Activated CD8-positive, alpha-beta T cell treated with anti-CD3 and anti-CD28 coated beads, Interleukin-2, amount 10 ng/mL, durations not matched to agents 7 days and 5 days (primary cell): ENCODE data around the gene MAPK8. TPM values are rescaled to one million over a fixed set of nuclear protein-coding genes. Genes with fewer than 3 reads are reported as not detected.

Experiments used
- ATAC-seq: fragments of 150-1000 bp; cut with Tn5 transposase; one replicate; pipeline ENCODE4 v1.10.0; 2021; ENCODE audit warnings: moderate library complexity
- CTCF ChIA-PET: fragments of 350-600 bp; sonication (Branson Sonifier 250); formaldehyde crosslinking; loops from one replicate; lab custom pipeline; 2021; ENCODE audit warnings: antibody characterized with exemption; lab: Charles Lee
- POLR2A ChIA-PET: fragments of 350-600 bp; sonication (Branson Sonifier 250); formaldehyde crosslinking; loops from one replicate; lab custom pipeline; 2021; ENCODE audit warnings: antibody characterized with exemption; lab: Charles Lee
- DNase-seq: peaks from one replicate; pipeline ENCODE4 v3.0.0-alpha.2; 2020
- H3K27ac Mint-ChIP-seq: one replicate; pipeline ENCODE4 v1.8.0; 2021; ENCODE audit warnings: mild to moderate bottlenecking, mixed read lengths
- H3K27me3 Mint-ChIP-seq: one replicate; pipeline ENCODE4 v1.8.0; 2021; ENCODE audit warnings: low read depth, mixed read lengths
- H3K36me3 Mint-ChIP-seq: one replicate; pipeline ENCODE4 v1.8.0; 2021; ENCODE audit warnings: low read depth, mixed read lengths
- H3K4me1 Mint-ChIP-seq: one replicate; pipeline ENCODE4 v1.8.0; 2021; ENCODE audit warnings: low read depth, mixed read lengths
- H3K4me3 Mint-ChIP-seq: one replicate; pipeline ENCODE4 v1.8.0; 2021; ENCODE audit warnings: mild to moderate bottlenecking, mixed read lengths
- H3K9me3 Mint-ChIP-seq: one replicate; pipeline ENCODE4 v1.8.0; 2022; ENCODE audit warnings: mixed read lengths; ENCODE audit not compliant: insufficient read depth
- total RNA-seq, 2 experiments: library from RNA; stranded (reverse); gene quantifications; one replicate each; pipeline ENCODE4 v1.2.3, GENCODE V29; 2021

Gene MAPK8
- total RNA-seq, 2 experiments from 2014 or later, result 29.4 to 30.7 TPM

- H3K9me3 Mint-ChIP-seq, result no peaks in the 10 kb centered on the region
- POLR2A ChIA-PET, result no interaction called here
- no peak for DNase-seq
Observed at GRCh38 chr10:48444861-48445841, 138.7 kb downstream of the MAPK8 start.

GRCh38 chr10:48445932-48446331 lies 139.5 kb downstream of the MAPK8 start:
- DNase-seq (no peak), ATAC-seq (no peak)
- Mint-ChIP-seq H3K36me3 (no peaks in the 10 kb centered on the region), H3K4me3 (no peak overlapping the region), H3K4me1 (peaks cover 9% of the 10 kb centered on the region), H3K9me3 (no peaks in the 10 kb centered on the region), H3K27me3 (no peaks in the 10 kb centered on the region), H3K27ac (no peak overlapping the region)
- ChIA-PET CTCF (no interaction called here), POLR2A (no interaction called here)

More at GRCh38 chr10:48444861-48445841, 138.7 kb downstream of the MAPK8 start:
- CTCF ChIA-PET, result interaction anchor here (0.6 kb wide), 1 partner anchor 81 kb away, joined by 3 read pairs; no protein-coding TSS in a partner anchor
- Mint-ChIP-seq H3K4me3 (no peak overlapping the region), H3K36me3 (no peaks in the 10 kb centered on the region), H3K4me1 (peaks cover 9% of the 10 kb centered on the region), H3K27ac (no peak overlapping the region), H3K27me3 (no peaks in the 10 kb centered on the region)
- no peak for ATAC-seq

- CTCF ChIA-PET, result no interaction called here
- Mint-ChIP-seq H3K27ac (no peak overlapping the region), H3K4me3 (no peak overlapping the region), H3K9me3 (no peaks in the 10 kb centered on the region), H3K4me1 (peaks cover 9% of the 10 kb centered on the region), H3K27me3 (no peaks in the 10 kb centered on the region), H3K36me3 (no peaks in the 10 kb centered on the region)
- DNase-seq (no peak), ATAC-seq (no peak)
- POLR2A ChIA-PET, result no interaction called here
Observed at GRCh38 chr10:48446785-48447184, 140.3 kb downstream of the MAPK8 start.

GRCh38 chr10:48447356-48448215 lies 141.1 kb downstream of the MAPK8 start:
- no peak for DNase-seq
- ChIA-PET POLR2A (no interaction called here), CTCF (no interaction called here)

GRCh38 chr10:48448796-48449195 lies 142.3 kb downstream of the MAPK8 start:
- Mint-ChIP-seq H3K27me3 (no peaks in the 10 kb centered on the region), H3K9me3 (no peaks in the 10 kb centered on the region), H3K4me3 (no peak overlapping the region), H3K4me1 (peaks cover 9% of the 10 kb centered on the region), H3K27ac (no peak overlapping the region), H3K36me3 (no peaks in the 10 kb centered on the region)
- ChIA-PET CTCF (interaction anchor here (0.9 kb wide), 1 partner anchor 39 kb away, joined by 3 read pairs; no protein-coding TSS in a partner anchor), POLR2A (no interaction called here)
- ATAC-seq, result no peak
- no peak for DNase-seq

More at GRCh38 chr10:48447356-48448215, 141.1 kb downstream of the MAPK8 start:
- Mint-ChIP-seq H3K27ac (no peak overlapping the region), H3K36me3 (no peaks in the 10 kb centered on the region), H3K9me3 (no peaks in the 10 kb centered on the region), H3K4me1 (peaks cover 9% of the 10 kb centered on the region), H3K27me3 (no peaks in the 10 kb centered on the region), H3K4me3 (no peak overlapping the region)
- ATAC-seq, result no peak

- POLR2A ChIA-PET, result no interaction called here
- DNase-seq (no peak), ATAC-seq (no peak)
- no peaks in the 10 kb centered on the region for H3K36me3 Mint-ChIP-seq
- H3K9me3 Mint-ChIP-seq, result no peaks in the 10 kb centered on the region
- no peak overlapping the region for H3K27ac Mint-ChIP-seq
- peaks cover 9% of the 10 kb centered on the region for H3K4me1 Mint-ChIP-seq
- H3K27me3 Mint-ChIP-seq, result no peaks in the 10 kb centered on the region
- CTCF ChIA-PET, result interaction anchor here (0.9 kb wide), 1 partner anchor 38 kb away, joined by 3 read pairs; no protein-coding TSS in a partner anchor
- H3K4me3 Mint-ChIP-seq, result no peak overlapping the region
Observed at GRCh38 chr10:48449501-48450232, 143.2 kb downstream of the MAPK8 start.

- Mint-ChIP-seq H3K4me1 (peaks cover 9% of the 10 kb centered on the region), H3K27me3 (no peaks in the 10 kb centered on the region), H3K4me3 (no peak overlapping the region), H3K36me3 (no peaks in the 10 kb centered on the region), H3K9me3 (no peaks in the 10 kb centered on the region), H3K27ac (no peak overlapping the region)
- ATAC-seq (no peak), DNase-seq (no peak)
- ChIA-PET CTCF (no interaction called here), POLR2A (no interaction called here)
Observed at GRCh38 chr10:48450233-48450740, 143.8 kb downstream of the MAPK8 start.

- no peak overlapping the region for H3K4me3 Mint-ChIP-seq
- POLR2A ChIA-PET, result no interaction called here
- CTCF ChIA-PET, result no interaction called here
- no peaks in the 10 kb centered on the region for H3K9me3 Mint-ChIP-seq
- peaks cover 9% of the 10 kb centered on the region for H3K4me1 Mint-ChIP-seq
- no peaks in the 10 kb centered on the region for H3K36me3 Mint-ChIP-seq
- DNase-seq, result no peak
- no peaks in the 10 kb centered on the region for H3K27me3 Mint-ChIP-seq
- H3K27ac Mint-ChIP-seq, result no peak overlapping the region
- no peak for ATAC-seq
Observed at GRCh38 chr10:48450741-48451466, 144.4 kb downstream of the MAPK8 start.

GRCh38 chr10:48451969-48452878 lies 145.7 kb downstream of the MAPK8 start:
- Mint-ChIP-seq H3K36me3 (no peaks in the 10 kb centered on the region), H3K4me1 (peaks cover 3% of the 10 kb centered on the region), H3K27ac (no peak overlapping the region), H3K27me3 (no peaks in the 10 kb centered on the region), H3K4me3 (no peak overlapping the region), H3K9me3 (no peaks in the 10 kb centered on the region)
- CTCF ChIA-PET, result no interaction called here
- ATAC-seq, result no peak
- DNase-seq, result no peak
- POLR2A ChIA-PET, result no interaction called here

GRCh38 chr10:48452879-48453412 lies 146.5 kb downstream of the MAPK8 start:
- ATAC-seq (no peak), DNase-seq (no peak)
- ChIA-PET POLR2A (no interaction called here), CTCF (no interaction called here)
- Mint-ChIP-seq H3K4me1 (no peaks in the 10 kb centered on the region), H3K27ac (no peak overlapping the region), H3K36me3 (no peaks in the 10 kb centered on the region), H3K4me3 (no peak overlapping the region), H3K9me3 (no peaks in the 10 kb centered on the region), H3K27me3 (no peaks in the 10 kb centered on the region)
